Epithelial cell of prostate (primary cell): ENCODE measurements around the gene AUH.
"Not testable (repeated sequence)": the region's sequence is repeated elsewhere in the genome, so short reads cannot be mapped to it uniquely, and the experiment has no call there.

Source experiments
- DNase-seq: peaks from one replicate; pipeline ENCODE4 v3.0.0-alpha.2; 2011; ENCODE audit warnings: low read depth, low spot score
- H3K27ac ChIP-seq: fragments of 450-650 bp; 2 replicates; pipeline ENCODE4 v1.5.1; 2017; ENCODE audit warnings: mild to moderate bottlenecking

AUH gene

GRCh38 chr9:91361291-91362050 is at the start of gene AUH:
TSS of gene AUH (minus strand) at chr9:91361918. CDS start at chr9:91361889, 29 bp downstream.
- peak within 1 kb of the TSS; percentile 45 for H3K27ac ChIP-seq
- DNase-seq = no peak

GRCh38 chr9:91411096-91411771 is 49.5 kb upstream of the AUH start:
- H3K27ac ChIP-seq = peak overlapping the region; percentile 48
- no peak for DNase-seq

- no peak for DNase-seq
- no peak overlapping the region for H3K27ac ChIP-seq
Observed at GRCh38 chr9:91410161-91410560, 48.4 kb upstream of the AUH start.

- no peak overlapping the region for H3K27ac ChIP-seq
- DNase-seq = no peak
Observed at GRCh38 chr9:91408475-91408874, 46.8 kb upstream of the AUH start.

- DNase-seq = no peak
- H3K27ac ChIP-seq = no peak overlapping the region
Observed at GRCh38 chr9:91407580-91408318, 46.0 kb upstream of the AUH start.

GRCh38 chr9:91405343-91406077 is 43.8 kb upstream of the AUH start:
- DNase-seq = no peak
- H3K27ac ChIP-seq = no peak overlapping the region

GRCh38 chr9:91403665-91404543 is 42.2 kb upstream of the AUH start:
- H3K27ac ChIP-seq = no peak overlapping the region
- DNase-seq = no peak

- no peak overlapping the region for H3K27ac ChIP-seq
- no peak for DNase-seq
Observed at GRCh38 chr9:91398926-91399325, 37.2 kb upstream of the AUH start.

GRCh38 chr9:91395553-91396471 is 34.1 kb upstream of the AUH start:
- peak; percentile 52 for DNase-seq
- peak overlapping the region; percentile 79 for H3K27ac ChIP-seq

GRCh38 chr9:91395106-91395552 is 33.4 kb upstream of the AUH start:
- peak; percentile 57 for DNase-seq
- H3K27ac ChIP-seq = peak overlapping the region; percentile 79

GRCh38 chr9:91393826-91394225 is 32.1 kb upstream of the AUH start:
- no peak overlapping the region for H3K27ac ChIP-seq
- no peak for DNase-seq

GRCh38 chr9:91392435-91392834 is 30.7 kb upstream of the AUH start:
- no peak overlapping the region for H3K27ac ChIP-seq
- DNase-seq = no peak

- DNase-seq = no peak
- H3K27ac ChIP-seq = no peak overlapping the region
Observed at GRCh38 chr9:91391818-91392217, 30.1 kb upstream of the AUH start.

- DNase-seq = no peak
- H3K27ac ChIP-seq = no peak overlapping the region
Observed at GRCh38 chr9:91391412-91391811, 29.7 kb upstream of the AUH start.

GRCh38 chr9:91389686-91390085 is 28.0 kb upstream of the AUH start:
- H3K27ac ChIP-seq, DNase-seq: not testable (repeated sequence)

GRCh38 chr9:91386765-91387164 is 25.0 kb upstream of the AUH start:
- DNase-seq = no peak
- H3K27ac ChIP-seq = no peak overlapping the region

- DNase-seq = no peak
- no peak overlapping the region for H3K27ac ChIP-seq
Observed at GRCh38 chr9:91384954-91385353, 23.2 kb upstream of the AUH start.

GRCh38 chr9:91383577-91383976 is 21.9 kb upstream of the AUH start:
- DNase-seq = no peak
- no peak overlapping the region for H3K27ac ChIP-seq
